Activated T-helper 1 cell treated with anti-CD3 and anti-CD28 coated beads, Interleukin-12 subunit alpha, Interleukin-12 subunit beta, Interleukin-2, Interleukin-4 antibody, amounts not matched to agents 30 ng/mL and 10 ng/mL and 1 ng/mL, durations not matched to agents 14 hours and 24 hours and 36 hours (primary cell): ENCODE data around the gene GNLY. TPM values are rescaled to one million over a fixed set of nuclear protein-coding genes. Genes with fewer than 3 reads are reported as not detected.

Experiments used
- DNase-seq: peaks from one replicate; pipeline ENCODE4 v3.0.0; 2021; ENCODE audit warnings: low spot score
- H3K27ac Mint-ChIP-seq: one replicate; pipeline ENCODE4 v1.8.0; 2021; ENCODE audit warnings: mild to moderate bottlenecking, mixed read lengths
- H3K27me3 Mint-ChIP-seq: one replicate; pipeline ENCODE4 v1.8.0; 2022; ENCODE audit warnings: mild to moderate bottlenecking, moderate library complexity, mixed read lengths; ENCODE audit not compliant: insufficient read depth
- H3K36me3 Mint-ChIP-seq: one replicate; pipeline ENCODE4 v1.8.0; 2021; ENCODE audit warnings: low read depth, mixed read lengths
- H3K4me1 Mint-ChIP-seq: one replicate; pipeline ENCODE4 v1.8.0; 2021; ENCODE audit warnings: low read depth, mixed read lengths
- H3K4me3 Mint-ChIP-seq: one replicate; pipeline ENCODE4 v1.8.0; 2021; ENCODE audit warnings: mild to moderate bottlenecking, moderate library complexity, mixed read lengths
- H3K9me3 Mint-ChIP-seq: one replicate; pipeline ENCODE4 v1.8.0; 2021; ENCODE audit warnings: mixed read lengths
- intact Hi-C: fragments of 100-400 bp; cut with micrococcal nuclease; formaldehyde crosslinking; loops from one replicate; pipeline ENCODE4 v1.15.1; 2024
- total RNA-seq: library from RNA; stranded (reverse); gene quantifications from 2 replicates; pipeline ENCODE4 v1.2.3, GENCODE V29; 2022

The GNLY gene
- total RNA-seq, 1 donor from 2014 or later = 152 TPM

DNA sequence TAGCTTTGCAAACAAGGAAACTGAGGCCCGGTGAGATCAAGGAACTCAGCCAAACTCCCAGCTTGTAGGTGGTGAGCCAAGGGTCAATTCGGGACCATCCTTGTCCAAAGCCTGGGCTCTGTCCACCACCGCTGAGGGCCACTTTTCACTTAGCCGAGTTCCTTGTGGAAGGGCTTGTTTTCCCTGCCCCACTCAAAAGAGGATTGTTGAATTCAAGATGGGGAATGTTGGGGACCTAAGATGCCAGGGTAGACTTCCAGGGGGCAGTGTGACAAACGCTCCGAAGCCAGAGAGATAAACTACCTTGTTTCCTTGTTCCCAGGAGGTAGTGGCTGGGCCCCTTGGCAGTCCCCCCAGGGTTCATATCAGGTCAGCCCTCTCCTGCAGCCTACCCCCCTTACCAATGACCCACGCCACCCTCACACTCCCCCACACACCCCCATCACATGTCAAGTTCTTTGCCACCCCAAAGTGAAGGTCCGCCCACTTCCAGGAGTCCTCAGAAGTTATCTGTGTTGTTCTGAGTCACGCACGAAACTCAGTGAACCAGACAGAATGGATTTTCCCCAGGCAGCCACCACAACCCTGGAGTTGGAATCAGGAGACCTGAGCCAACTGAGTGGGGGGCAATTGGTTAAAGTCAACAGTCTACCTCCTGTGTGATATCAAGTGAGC, 49.3 kb downstream of the GNLY start:
- H3K36me3 Mint-ChIP-seq = no peaks in the 10 kb centered on the region
- H3K27ac Mint-ChIP-seq = no peak overlapping the region
- H3K9me3 Mint-ChIP-seq = no peaks in the 10 kb centered on the region
- intact Hi-C loops = no loop called here
- no peak overlapping the region for H3K4me3 Mint-ChIP-seq
- no peak for DNase-seq
- H3K27me3 Mint-ChIP-seq = peaks cover 51% of the 10 kb centered on the region
- H3K4me1 Mint-ChIP-seq = peaks cover 4% of the 10 kb centered on the region

DNA sequence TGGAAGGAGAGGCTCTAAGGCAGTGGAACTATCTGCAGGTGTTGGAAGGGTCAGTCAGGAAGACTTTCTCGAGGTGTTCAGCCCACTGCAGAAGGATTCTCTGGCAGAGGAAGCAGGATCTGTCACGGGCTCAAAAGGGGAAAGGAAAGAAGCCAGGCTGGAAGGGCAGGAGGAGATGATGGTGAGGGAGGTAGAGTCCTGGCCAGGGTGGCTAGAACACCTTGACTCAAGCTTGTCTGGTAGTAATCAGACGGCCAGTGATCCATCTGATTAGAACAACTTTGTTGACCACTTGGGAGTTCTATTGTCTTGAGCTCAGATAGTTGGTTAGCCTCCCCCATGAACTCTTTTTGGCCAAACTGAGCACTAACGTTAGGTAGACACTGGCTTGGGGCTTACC, 49.9 kb downstream of the GNLY start:
- peaks cover 49% of the 10 kb centered on the region for H3K27me3 Mint-ChIP-seq
- H3K27ac Mint-ChIP-seq = no peak overlapping the region
- no peak overlapping the region for H3K4me3 Mint-ChIP-seq
- no peaks in the 10 kb centered on the region for H3K36me3 Mint-ChIP-seq
- peaks cover 4% of the 10 kb centered on the region for H3K4me1 Mint-ChIP-seq
- intact Hi-C loops = no loop called here
- DNase-seq = no peak
- H3K9me3 Mint-ChIP-seq = no peaks in the 10 kb centered on the region

DNA sequence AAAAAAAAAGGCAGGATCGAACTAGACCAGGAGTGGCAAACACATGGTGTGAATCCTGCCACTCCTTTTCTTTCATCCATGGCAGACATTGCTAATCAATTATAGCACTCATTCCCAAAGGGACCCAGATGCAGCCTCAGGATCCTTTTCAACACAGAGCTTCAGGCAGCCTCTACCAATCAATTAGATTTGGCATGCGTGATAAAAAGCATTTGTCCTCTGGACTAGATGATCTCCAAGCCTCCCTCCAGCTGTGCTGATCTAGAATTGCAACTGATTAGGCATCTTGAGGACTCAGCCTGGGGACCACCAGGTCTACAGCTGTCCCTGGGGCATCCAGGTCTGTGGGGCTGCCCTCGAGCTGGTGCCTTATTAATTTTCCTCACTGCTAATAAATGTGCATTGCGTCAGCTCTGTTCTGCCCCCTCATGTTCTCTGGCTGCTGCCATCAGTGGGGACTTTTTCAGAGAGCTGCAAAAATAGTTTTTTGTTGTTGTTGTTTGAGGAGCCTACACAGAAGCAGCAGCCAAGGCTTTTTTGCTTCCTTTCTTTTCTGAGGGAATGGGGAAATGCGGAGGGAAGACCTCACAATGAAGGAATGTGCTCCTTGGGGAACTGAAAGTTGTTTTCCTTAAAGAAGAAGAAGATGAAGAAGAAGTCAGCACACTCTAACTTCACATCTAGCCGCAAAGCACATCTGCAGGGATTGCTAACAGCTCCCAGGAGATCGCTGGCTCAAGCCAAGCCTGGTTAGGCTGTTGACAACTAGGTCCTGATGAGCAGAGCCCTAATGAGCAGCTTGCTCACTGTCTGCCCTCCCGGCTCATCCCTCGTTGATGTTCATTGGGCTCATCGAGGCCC, 50.8 kb downstream of the GNLY start:
- Mint-ChIP-seq H3K36me3 (no peaks in the 10 kb centered on the region), H3K9me3 (no peaks in the 10 kb centered on the region), H3K27me3 (peaks cover 48% of the 10 kb centered on the region), H3K4me1 (peaks cover 4% of the 10 kb centered on the region), H3K27ac (no peak overlapping the region), H3K4me3 (no peak overlapping the region)
- no peak for DNase-seq
- intact Hi-C loops = no loop called here

DNA sequence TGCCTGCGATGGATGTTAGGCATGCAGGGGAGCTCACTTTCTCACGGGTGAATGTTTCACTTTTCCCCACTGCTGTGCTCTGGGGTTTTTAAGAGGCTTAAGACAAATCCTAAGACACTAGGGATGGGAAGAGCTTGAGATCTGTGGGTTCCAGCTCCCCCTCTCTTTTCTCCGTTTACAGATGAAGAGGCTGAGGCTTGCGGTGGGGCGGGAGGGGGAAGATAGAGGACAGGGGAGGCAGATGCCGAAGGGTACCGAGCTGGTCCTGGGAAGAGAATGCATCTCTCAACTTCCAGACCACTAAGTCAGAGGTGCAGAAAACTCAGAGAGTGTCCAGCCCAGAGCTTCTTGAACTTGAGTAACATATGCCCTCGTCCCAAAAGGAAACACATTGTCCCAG, 51.5 kb downstream of the GNLY start:
- no peaks in the 10 kb centered on the region for H3K36me3 Mint-ChIP-seq
- H3K4me3 Mint-ChIP-seq = no peak overlapping the region
- intact Hi-C loops = no loop called here
- H3K27ac Mint-ChIP-seq = no peak overlapping the region
- H3K9me3 Mint-ChIP-seq = no peaks in the 10 kb centered on the region
- no peak for DNase-seq
- peaks cover 52% of the 10 kb centered on the region for H3K27me3 Mint-ChIP-seq
- peaks cover 4% of the 10 kb centered on the region for H3K4me1 Mint-ChIP-seq

DNA sequence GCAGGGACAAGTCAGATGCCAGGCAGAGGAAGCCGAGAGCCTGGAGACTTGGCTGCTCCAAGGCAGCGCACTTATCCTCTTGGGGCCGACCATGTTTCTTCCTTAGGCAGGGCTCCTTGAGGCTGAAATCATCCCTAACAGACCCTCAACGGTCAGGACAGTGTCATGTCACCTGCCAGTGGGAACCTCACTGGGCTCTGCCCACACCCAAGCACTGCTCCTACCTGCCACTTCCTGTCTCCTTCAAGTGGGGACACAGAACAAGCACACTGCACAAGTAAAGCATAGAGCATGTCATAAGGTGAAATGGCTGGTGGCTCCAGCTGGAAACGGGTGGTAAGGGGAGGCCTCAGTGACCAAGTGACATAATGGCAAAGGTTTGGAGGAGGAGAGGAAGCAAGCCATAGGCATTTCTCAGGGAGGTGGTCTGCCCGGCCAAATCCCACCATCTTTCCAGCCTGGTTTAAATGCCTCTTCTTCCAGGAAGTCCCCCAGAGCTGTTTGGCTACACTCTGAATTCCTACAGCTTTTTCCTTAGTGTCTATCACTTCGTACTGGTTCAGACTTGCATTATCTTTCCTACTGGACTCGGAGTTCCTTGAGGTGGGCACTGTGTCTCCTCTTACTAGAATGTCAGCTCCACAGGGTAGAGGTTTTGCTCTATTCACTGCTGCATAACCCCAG, 52.3 kb downstream of the GNLY start:
- intact Hi-C loops = no loop called here
- no peak overlapping the region for H3K4me3 Mint-ChIP-seq
- DNase-seq = no peak
- H3K27me3 Mint-ChIP-seq = peaks cover 54% of the 10 kb centered on the region
- no peak overlapping the region for H3K27ac Mint-ChIP-seq
- no peaks in the 10 kb centered on the region for H3K9me3 Mint-ChIP-seq
- H3K36me3 Mint-ChIP-seq = no peaks in the 10 kb centered on the region
- H3K4me1 Mint-ChIP-seq = peaks cover 4% of the 10 kb centered on the region

DNA sequence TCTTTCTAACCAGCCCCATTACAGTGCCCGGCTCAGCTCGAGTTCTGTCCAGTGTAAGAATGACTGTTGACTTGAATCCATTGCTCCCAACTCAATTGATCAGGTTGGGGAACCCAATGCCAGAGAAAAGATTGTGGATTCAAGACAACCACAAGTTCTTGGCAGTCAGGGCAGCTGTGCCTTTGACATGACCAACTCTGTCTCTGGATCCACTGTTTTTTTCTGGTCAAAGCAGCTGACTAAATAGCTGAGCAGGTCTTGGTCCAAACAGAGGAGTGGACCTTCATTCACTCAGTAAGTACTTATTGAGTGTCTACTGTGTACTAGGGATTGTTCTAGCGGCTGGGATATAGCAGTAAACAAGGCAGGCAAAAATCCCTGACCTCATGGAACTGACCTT, 53.3 kb downstream of the GNLY start:
- no peaks in the 10 kb centered on the region for H3K9me3 Mint-ChIP-seq
- no peak overlapping the region for H3K4me3 Mint-ChIP-seq
- no peaks in the 10 kb centered on the region for H3K36me3 Mint-ChIP-seq
- intact Hi-C loops = no loop called here
- no peak for DNase-seq
- peaks cover 55% of the 10 kb centered on the region for H3K27me3 Mint-ChIP-seq
- H3K27ac Mint-ChIP-seq = no peak overlapping the region
- H3K4me1 Mint-ChIP-seq = peaks cover 4% of the 10 kb centered on the region

DNA sequence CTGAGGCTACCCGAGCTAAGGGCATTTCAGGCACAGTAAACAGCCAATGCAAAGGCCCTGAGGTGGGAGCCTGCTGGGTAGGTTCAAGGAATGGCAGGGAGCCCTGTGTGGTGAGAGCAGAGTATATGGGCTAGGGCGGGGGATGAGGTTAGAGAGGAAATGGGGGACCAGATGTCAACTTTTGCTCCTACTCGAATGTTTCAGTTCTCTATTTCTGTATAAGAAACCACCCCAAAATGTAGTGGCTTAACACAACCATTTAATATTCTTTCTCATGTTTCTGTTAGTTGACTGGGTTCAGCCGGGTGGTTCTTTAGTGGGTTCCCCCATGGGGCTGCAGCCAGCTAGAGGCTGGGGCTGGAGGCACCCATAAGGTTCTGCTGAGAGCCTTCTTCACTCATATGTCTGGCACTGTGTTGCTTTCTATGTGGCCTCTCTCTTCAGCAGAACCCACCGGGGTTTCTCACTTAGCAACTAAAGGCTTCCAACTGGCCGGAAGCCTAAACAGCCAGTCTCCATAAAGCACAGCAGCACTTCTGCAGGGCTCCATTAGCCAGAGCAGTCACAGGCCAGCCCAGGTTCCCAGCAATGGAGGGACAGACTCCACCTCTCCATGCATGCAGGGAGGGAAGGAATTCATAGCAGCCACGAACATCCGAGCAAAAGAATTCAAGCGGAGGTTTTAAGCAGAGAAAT, 54.0 kb downstream of the GNLY start:
- H3K9me3 Mint-ChIP-seq = no peaks in the 10 kb centered on the region
- H3K4me3 Mint-ChIP-seq = no peak overlapping the region
- H3K27me3 Mint-ChIP-seq = peaks cover 59% of the 10 kb centered on the region
- H3K27ac Mint-ChIP-seq = no peak overlapping the region
- intact Hi-C loops = no loop called here
- no peak for DNase-seq
- peaks cover 4% of the 10 kb centered on the region for H3K4me1 Mint-ChIP-seq
- no peaks in the 10 kb centered on the region for H3K36me3 Mint-ChIP-seq

Other genes starting within 250 kb of the GNLY start
- 461 and 480 TPM in 2 replicates for gene MAT2A, start 155.2 kb upstream of the GNLY start, total RNA-seq
- gene GGCX, start 132.9 kb upstream of the GNLY start, total RNA-seq = 26.2 and 28.3 TPM in 2 replicates
- gene VAMP8, start 116.8 kb upstream of the GNLY start, total RNA-seq = 86.1 and 89.6 TPM in 2 replicates
- 31.7 and 40.0 TPM in 2 replicates for gene VAMP5, start 109.9 kb upstream of the GNLY start, total RNA-seq
- gene RNF181, start 98.6 kb upstream of the GNLY start, total RNA-seq = 111 and 116 TPM in 2 replicates
- gene TMEM150A, start 91.7 kb upstream of the GNLY start, total RNA-seq = 7.0 and 8.9 TPM in 2 replicates
- gene C2orf68, start 82.3 kb upstream of the GNLY start, total RNA-seq = 36.3 and 36.7 TPM in 2 replicates
- gene USP39, start 78.2 kb upstream of the GNLY start, total RNA-seq = 90.2 and 93.1 TPM in 2 replicates
- not detected in 2 replicates for gene SFTPB, start 26.2 kb upstream of the GNLY start, total RNA-seq
- 0.29 and 0.47 TPM in 2 replicates for gene ATOH8, start 59.6 kb downstream of the GNLY start, total RNA-seq
- 17.4 and 18.9 TPM in 2 replicates for gene ST3GAL5, start 194.6 kb downstream of the GNLY start, total RNA-seq